ENCODE measurements around the gene OBP2B. TPM values are rescaled to one million over a fixed set of nuclear protein-coding genes. Genes with fewer than 3 reads are reported as not detected.
"Not testable (repeated sequence)": the region's sequence is repeated elsewhere in the genome, so short reads cannot be mapped to it uniquely, and the experiment has no call there.

The OBP2B gene
- total RNA-seq, 2 donors from 2014 or later = not detected

DNA sequence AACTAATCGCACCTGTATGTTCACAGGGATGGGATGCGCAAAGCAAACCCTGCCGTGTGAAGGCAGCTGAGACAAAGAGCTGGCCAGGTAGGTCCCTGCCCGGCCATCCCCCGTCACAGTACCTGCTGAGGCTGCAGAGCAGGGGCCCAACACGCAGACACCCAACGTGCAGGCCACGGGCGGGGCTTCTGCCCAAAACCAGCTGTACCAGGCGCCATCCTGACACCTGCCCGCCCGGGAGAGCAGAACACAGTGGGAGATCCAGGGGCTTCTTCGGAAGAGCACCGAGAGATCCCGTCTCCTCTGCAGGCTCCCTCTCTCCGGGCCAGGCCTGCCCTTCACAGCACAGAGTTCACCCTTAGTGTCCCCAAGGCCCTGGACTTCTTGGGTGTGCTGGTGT lies 37.5 kb upstream of the OBP2B start:
- H3K36me3 Mint-ChIP-seq = no peaks in the 10 kb centered on the region
- no peak for ATAC-seq
- H3K27ac Mint-ChIP-seq = no peak overlapping the region
- no peaks in the 10 kb centered on the region for H3K9me3 Mint-ChIP-seq
- DNase-seq (ENCODE audit: low spot score in 2 of 2) = no peak

DNA sequence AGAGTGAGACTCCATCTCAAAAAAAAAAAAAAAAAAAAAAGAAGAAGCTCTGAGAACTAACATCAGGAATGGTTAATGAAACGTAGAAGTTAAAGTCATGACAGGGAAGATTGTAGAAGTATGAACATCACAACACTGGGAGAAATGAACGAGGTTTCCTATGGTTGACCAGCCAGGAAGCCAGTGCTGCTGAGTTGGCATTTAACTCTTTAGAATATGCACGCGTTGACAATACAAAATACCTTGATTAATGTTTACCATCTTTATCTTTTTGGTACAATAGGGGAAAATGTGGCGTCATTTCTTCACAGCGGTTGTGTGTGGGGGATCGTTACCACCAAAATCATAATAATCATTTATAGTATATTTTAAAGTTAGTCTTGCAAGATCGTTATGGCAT lies 33.9 kb upstream of the OBP2B start:
- no peaks in the 10 kb centered on the region for H3K9me3 Mint-ChIP-seq
- no peak overlapping the region for H3K27ac Mint-ChIP-seq
- ATAC-seq (no peak), DNase-seq (ENCODE audit: low spot score in 2 of 2) (no peak)
- no peaks in the 10 kb centered on the region for H3K36me3 Mint-ChIP-seq

DNA sequence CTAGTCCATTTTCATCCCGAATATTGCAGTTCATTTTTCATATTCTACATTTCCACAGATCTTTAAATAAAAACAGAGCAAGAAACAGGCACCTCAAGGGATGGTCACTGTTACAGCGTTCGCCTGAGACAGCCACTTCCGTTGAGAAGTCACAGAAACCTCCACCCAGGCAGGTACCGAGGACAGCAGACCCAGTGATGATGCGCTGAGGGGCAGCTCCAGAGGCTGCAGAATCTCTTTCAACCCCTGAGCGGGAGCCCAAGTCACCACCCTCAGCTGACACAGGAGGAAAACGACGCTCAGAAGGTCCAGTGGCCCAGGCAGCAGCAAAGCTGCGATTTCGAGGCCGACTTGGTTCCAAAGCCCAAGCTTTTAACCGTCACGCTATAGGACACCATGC lies 33.2 kb upstream of the OBP2B start:
- H3K36me3 Mint-ChIP-seq = no peaks in the 10 kb centered on the region
- no peak overlapping the region for H3K27ac Mint-ChIP-seq
- no peak for ATAC-seq
- H3K9me3 Mint-ChIP-seq = no peaks in the 10 kb centered on the region
- DNase-seq (ENCODE audit: low spot score in 2 of 2) = no peak

DNA sequence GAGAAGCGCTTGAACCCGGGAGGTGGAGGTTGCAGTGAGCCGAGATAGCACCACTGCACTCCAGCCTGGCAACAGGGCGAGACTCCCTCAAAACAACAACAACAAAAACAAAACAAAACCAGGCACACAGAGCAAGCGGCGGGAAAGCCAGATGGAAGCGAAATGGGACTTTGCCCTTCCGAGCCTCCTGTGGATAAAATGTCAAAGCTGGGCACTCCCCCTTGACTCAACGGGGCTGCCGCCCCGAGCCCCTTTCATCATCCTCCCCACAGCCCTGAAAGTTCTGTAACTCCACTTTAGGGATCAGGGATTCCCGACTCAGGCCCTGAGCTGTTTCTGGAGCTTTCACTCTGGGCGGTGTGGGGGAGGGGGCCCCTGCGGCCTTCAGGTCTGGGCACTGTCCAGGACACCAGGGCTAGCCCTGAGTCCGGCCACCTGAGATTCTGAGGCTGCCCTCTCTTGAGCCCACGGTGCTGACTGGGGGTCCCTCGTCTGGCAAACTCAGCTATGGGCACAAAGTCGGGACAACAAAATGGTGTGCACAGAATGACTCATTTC lies 30.6 kb upstream of the OBP2B start:
- ATAC-seq (no peak), DNase-seq (ENCODE audit: low spot score in 2 of 2) (no peak)
- no peaks in the 10 kb centered on the region for H3K36me3 Mint-ChIP-seq

DNA sequence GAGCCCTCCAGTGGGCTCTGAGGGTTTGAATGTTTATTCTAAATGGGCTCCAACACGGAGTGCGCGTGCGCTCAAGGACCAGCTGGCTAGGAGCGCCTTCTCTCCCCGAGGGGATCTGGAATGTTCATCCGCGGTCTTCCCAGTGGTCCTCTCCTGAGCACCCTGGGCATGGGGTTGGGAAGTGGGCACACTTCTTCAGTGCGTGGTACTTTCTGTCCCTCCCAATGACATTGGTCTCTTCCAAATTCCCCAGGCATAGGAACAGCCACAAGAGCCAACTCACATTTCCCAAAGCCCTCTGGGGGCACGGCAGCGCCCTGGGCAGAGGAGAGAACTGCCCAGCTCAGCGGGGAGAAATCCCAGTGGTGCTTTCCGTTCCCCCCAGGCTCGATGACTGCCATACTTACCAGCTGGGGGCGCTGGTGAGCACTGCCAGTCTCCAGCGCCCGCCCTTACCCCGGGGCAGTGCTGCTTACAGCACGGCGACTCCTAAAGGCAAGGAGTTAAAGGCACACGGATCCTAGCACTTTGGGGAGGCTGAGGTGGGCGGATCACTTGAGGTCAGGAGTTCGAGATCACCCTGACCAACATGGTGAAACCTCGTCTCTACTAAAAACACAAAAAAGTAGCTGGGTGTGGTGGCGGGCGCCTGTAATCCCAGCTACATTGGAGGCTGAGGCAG lies 29.9 kb upstream of the OBP2B start:
- ATAC-seq (peak; percentile 89 to 91), DNase-seq (ENCODE audit: low spot score in 2 of 2) (peak in 1 of 2 donors; percentile 83)
- no peak overlapping the region for H3K27ac Mint-ChIP-seq
- no peaks in the 10 kb centered on the region for H3K36me3 Mint-ChIP-seq
- H3K9me3 Mint-ChIP-seq = no peaks in the 10 kb centered on the region

More for the DNA sequence above, 30.6 kb upstream of the OBP2B start:
- H3K9me3 Mint-ChIP-seq = no peaks in the 10 kb centered on the region
- H3K27ac Mint-ChIP-seq = no peak overlapping the region

DNA sequence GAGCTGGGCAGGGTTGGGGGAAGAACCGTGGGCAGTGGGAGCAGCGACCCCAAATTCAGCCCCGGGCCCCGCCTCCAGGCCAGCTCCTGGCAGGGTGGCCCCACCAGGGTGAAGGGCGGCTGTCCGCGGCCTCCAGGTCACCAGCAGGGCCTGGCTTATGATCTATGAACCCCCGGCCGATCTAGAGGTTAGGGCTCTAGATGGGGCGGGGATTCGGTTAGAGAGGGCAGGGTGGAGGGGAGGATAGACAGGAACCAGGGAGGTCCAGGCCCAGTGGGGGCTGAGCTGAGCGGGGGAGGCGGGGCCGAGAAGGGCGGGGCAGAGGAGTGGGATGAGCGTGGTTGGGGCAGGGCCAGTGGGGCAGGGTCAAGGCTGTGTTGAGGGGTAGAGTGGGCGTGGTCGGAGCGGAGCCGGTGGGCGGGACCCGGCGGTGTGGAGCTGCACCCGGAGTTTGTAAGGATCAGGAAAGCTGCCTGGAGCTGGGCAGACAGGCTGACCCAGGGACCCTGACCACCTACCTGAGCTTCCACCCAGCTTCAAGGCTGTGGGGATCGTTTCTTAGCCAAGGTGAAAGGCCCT lies 29.3 kb upstream of the OBP2B start:
- DNase-seq (ENCODE audit: low spot score in 2 of 2) = peak in 1 of 2 donors; percentile 33
- Mint-ChIP-seq H3K36me3 (no peaks in the 10 kb centered on the region), H3K27ac (no peak overlapping the region), H3K9me3 (no peaks in the 10 kb centered on the region)
- ATAC-seq = peak; percentile 64 to 79

DNA sequence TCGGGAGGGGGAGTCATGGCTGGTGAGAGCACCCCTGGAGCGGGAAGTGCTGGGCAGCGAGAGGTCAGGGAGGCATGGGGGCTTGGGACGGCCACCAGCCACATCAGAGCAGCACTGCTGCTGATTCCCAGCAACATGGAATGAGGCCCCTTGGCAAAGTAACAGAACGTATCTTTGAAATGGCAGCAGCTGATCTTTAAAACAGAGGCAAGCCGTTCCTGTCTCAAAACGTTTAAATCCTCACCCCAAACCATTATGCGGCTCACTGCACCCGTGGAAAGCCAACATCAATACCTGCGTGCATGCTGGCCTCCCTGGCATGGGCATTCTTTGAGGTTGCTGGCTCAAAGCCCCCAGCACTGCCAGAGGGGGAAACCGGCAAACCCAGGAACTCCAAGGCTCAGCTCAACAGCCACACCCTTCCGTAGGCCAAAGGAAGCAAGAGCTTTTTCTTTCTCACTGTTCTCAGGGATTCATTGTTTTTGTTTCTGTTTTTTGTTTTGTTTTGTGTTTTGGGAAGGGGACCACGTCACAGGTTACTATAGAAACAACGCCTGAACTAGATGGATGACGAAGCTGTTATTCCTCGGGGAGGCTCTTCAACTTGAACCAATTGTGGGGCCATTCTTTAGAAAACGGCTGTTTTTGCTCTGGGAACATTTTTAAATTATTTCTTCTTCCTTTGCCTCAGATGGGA lies 28.1 kb upstream of the OBP2B start:
- no peaks in the 10 kb centered on the region for H3K9me3 Mint-ChIP-seq
- H3K36me3 Mint-ChIP-seq = no peaks in the 10 kb centered on the region
- no peak overlapping the region for H3K27ac Mint-ChIP-seq
- no peak for ATAC-seq
- no peak for DNase-seq (ENCODE audit: low spot score in 2 of 2)

DNA sequence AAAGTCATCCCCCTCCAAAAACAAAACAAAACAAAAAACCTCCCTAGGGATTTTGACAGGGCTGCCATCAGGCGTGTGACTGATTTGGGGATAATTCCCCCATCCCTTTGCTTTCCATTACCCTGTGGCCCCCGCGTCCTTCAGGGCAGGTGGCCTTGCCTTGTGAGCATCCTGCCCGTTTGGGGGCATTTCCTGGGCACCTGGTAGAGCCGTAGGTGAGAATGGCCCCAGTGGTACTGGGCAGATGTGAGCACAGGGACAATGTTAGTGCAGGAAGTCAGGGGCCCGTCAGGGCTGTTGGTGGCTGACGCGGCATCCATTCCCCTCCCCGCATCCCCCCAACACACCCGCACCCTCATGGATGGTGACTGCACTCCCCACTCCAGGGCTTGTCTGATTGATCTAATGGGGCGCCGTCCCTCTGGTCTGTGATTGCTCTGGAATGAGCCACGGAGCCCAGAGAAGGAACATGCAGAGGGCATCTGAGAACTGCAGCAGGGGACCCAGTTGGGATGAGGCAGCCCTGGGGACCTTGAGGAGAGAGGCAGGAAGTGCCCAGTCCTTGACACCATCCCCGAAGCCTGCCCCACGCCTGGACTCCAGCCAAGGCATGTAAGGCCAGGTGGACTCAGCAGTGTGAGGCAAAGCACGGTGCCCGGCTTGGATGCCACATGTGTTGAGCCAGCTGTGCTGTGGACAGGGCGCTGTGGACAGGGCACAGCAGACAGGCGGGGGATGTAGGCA lies 27.4 kb upstream of the OBP2B start:
- H3K36me3 Mint-ChIP-seq; DNase-seq (ENCODE audit: low spot score in 2 of 2); ATAC-seq; H3K9me3 Mint-ChIP-seq; H3K27ac Mint-ChIP-seq: not testable (repeated sequence)

DNA sequence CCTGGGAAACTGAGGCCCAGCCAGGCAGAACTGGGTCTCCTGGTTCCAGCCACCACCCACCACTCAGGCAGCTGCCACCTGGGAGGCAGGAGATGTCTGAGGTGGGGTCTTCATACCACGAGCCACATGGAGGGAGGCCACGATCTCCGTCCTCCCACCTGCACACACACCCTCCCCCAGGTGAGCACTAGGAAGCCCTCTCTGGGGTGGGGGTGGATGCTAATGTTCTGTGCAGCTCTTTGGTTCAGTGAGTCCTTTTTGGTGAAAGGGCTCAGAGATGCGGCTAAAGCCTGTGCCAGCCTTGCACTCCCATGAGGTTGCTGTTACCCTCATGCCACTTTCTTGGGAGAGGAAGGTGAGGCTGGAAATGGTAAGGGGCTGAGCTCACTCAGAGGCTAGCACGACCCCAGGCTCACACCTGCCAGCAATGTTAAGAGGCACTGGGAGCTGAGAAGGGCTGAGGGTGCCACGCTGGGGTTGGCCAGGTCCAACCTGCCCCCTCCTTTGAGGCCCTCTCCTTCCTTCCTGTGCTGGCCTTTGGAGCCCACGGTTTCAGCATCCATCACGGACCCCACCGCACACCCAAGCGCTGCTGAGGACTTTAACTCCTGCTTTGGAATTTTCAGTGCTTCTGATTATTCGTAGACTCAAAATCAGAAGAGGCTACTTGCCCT lies 26.6 kb upstream of the OBP2B start:
- no peaks in the 10 kb centered on the region for H3K36me3 Mint-ChIP-seq
- no peak overlapping the region for H3K27ac Mint-ChIP-seq
- DNase-seq (ENCODE audit: low spot score in 2 of 2) (no peak), ATAC-seq (no peak)
- H3K9me3 Mint-ChIP-seq = no peaks in the 10 kb centered on the region

DNA sequence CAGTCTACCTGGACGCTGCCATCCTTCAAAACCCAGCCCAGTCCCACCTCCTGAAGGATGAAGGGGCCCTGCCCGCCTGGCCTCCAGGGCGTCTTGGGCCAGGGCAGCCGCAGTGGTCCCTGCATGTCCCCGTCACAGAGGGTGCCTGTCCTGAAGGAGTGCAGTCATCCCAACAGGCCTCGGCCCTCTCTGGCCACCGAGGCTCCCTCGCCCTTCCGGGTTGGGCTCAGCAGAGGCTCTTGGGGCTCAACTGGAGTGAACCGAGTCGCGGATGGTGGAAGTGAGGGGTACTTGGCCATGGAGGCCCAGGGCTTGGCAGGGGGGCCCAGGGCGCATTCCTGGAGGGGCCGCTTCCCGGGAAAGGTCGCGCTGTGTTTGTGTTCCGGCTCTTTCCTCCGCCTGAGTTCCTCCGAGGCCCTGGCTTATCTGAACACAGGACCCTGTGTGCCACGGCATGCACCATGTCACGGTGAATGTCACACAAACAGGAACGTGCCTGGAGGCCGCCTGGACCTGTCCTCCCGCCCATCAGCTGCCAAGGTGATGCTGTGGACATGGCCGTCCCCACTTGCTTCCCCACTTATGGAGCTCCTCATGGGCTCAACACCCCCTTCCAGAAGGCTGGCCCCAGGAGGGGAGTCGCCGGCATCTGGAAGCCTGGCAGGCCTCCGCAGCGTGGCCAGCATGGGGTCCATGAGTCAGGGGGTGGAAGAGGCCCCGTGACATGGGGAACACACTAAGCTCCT lies 25.7 kb upstream of the OBP2B start:
- DNase-seq (ENCODE audit: low spot score in 2 of 2) = no peak
- Mint-ChIP-seq H3K36me3 (no peaks in the 10 kb centered on the region), H3K9me3 (no peaks in the 10 kb centered on the region), H3K27ac (no peak overlapping the region)
- ATAC-seq = no peak

DNA sequence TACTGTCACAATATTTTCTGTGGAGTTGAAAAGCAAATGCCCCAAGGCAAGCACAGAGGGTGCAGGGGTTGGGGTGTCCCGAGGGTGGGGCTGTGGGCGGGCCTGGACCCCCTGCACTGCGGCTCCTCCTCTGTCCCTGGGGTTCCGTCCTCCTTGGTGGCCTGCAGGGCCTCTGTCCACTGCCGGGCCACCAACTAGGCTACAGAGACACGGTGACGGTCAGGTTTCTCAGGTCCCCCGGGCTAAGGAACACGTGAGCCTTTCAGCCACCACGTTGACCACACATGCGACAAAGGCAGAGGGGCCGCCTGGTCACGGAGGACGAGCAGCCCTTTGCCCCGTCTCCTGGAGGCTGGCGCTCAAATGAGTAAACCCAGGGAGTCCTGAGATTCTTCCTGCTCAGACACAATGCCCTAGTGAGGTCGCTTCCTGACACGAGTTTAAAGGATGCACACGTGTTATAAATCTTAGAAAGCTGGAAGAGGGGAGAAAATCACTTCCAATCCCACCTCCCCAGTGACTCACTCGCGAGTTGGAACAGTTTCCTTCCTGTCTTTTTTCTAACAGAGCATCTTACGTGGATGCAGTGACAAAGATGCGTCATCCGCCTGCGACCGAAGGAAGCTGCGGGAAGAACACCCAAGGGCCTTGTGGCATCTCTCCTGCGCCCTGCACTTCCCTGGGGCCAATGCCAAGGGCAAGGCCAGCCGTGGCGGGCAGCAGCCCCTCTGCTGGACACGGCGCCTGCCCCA lies 24.8 kb upstream of the OBP2B start:
- Mint-ChIP-seq H3K27ac (no peak overlapping the region), H3K36me3 (no peaks in the 10 kb centered on the region), H3K9me3 (no peaks in the 10 kb centered on the region)
- ATAC-seq = no peak
- no peak for DNase-seq (ENCODE audit: low spot score in 2 of 2)

DNA sequence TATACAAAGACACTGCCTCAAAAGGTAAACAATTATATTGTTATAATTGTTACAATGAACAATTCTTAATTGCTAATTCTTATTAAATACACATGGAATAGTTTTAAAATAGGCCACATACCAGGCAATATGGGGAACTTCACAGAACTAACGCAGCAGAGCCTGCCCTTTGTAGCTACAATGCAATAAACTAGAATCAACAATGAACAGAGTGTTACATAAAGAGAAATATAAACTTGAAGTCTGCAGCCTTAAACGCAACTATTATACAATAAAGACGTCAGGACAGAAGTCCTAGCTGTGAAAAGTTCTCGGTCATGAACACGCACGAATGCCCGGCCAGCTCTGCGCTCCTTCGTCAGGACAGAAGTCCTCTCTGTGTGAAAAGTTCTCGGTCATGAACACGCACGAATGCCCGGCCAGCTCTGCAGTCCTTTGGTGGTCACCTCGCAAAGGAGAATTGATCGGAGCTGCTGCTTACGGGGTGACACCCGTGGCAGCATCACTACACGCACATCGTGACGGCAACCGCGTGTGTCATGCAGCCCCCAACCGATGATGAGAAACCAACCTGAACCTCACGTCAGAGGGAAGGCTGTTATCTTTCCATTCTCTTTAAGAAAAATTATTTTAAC lies 23.0 kb upstream of the OBP2B start:
- ATAC-seq; H3K9me3 Mint-ChIP-seq; H3K36me3 Mint-ChIP-seq; DNase-seq (ENCODE audit: low spot score in 2 of 2); H3K27ac Mint-ChIP-seq: not testable (repeated sequence)

DNA sequence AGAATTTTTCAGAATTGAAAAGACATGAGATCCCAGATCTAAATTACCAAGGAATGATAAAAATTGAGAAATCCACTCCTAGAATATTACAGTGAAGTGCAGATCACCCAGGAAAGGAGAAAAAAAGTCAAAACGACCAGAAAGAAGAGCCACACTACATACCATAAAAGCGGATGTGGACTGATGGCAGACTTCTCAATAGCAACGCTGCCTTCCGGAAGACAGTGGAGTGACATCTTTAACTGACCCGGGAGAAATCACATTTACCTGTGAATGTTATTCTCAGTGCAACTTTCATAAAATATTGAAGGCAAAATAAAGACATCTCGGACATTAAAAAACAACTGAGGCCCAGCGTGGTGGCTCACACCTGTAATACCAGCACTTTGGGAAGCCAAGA lies 21.5 kb upstream of the OBP2B start:
- H3K36me3 Mint-ChIP-seq; H3K9me3 Mint-ChIP-seq; DNase-seq (ENCODE audit: low spot score in 2 of 2): not testable (repeated sequence)

DNA sequence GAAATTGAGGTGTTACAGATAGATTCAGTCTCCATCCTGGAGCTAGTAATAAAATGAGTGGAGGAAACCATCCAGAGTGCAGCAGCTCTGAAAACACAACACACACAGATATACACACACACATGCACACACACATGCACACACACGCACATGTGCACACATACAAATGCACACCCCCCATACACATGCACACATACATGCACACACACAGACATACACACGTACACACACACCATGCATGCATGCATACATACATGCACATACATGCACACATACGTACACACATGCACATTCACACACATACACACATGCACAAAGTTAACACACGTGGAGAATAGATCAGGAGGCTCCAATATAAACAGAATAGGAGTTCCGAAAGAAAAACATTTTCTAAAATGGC lies 21.0 kb upstream of the OBP2B start:
- no peaks in the 10 kb centered on the region for H3K36me3 Mint-ChIP-seq
- DNase-seq (ENCODE audit: low spot score in 2 of 2) (no peak), ATAC-seq (no peak)
- H3K27ac Mint-ChIP-seq = no peak overlapping the region
- H3K9me3 Mint-ChIP-seq = no peaks in the 10 kb centered on the region

More for the DNA sequence above, 21.5 kb upstream of the OBP2B start:
- H3K27ac Mint-ChIP-seq, ATAC-seq: not testable (repeated sequence)
